Keratinocyte (primary cell): ENCODE results near the gene NDUFS4.

Experiments
- EZH2 ChIP-seq: IDR thresholded peaks from one replicate; pipeline ENCODE4 v1.6.1; 2012; ENCODE audit warnings: inconsistent platforms, mild to moderate bottlenecking, low read length, moderate library complexity
- TF ChIP-seq, protein P1 (sequence below), 3 experiments: IDR thresholded peaks in 1 of 3; conservative IDR thresholded peaks in 1 of 3; optimal IDR thresholded peaks in 1 of 3; 2 replicates in 2 of 3; 3 replicates in 1 of 3; pipeline versions ENCODE3 to v1.5.1; 2011; ENCODE audit warnings: low read length in 3 of 3, mild to moderate bottlenecking in 3 of 3, moderate library complexity in 2 of 3, control low read depth in 1 of 3, inconsistent platforms in 1 of 3; ENCODE audit not compliant: insufficient read depth in 2 of 3; ENCODE audit errors: extremely low read depth in 1 of 3

DNA sequence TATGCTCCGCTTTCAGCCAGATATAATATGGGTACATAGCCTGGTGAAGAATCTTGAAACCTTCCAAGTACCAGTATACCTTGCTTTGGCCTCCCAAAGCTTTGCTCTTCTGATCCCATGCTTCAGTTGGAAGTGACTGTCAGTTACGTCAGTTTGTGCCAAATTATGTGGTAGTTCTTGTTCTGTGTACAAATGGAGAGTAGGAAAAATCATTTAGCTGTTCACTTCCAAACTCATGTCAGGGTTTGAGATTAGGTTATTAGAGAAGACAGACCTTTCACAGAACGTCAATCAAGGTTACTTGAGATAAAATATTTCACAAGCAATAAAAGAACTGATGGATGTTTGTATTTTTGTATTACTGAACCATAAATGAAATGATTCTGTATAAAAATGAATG is 117.2 kb downstream of the NDUFS4 start:
- TF ChIP-seq, protein P1, sequence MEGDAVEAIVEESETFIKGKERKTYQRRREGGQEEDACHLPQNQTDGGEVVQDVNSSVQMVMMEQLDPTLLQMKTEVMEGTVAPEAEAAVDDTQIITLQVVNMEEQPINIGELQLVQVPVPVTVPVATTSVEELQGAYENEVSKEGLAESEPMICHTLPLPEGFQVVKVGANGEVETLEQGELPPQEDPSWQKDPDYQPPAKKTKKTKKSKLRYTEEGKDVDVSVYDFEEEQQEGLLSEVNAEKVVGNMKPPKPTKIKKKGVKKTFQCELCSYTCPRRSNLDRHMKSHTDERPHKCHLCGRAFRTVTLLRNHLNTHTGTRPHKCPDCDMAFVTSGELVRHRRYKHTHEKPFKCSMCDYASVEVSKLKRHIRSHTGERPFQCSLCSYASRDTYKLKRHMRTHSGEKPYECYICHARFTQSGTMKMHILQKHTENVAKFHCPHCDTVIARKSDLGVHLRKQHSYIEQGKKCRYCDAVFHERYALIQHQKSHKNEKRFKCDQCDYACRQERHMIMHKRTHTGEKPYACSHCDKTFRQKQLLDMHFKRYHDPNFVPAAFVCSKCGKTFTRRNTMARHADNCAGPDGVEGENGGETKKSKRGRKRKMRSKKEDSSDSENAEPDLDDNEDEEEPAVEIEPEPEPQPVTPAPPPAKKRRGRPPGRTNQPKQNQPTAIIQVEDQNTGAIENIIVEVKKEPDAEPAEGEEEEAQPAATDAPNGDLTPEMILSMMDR (optimal IDR thresholded peaks at IDR 0.05 in 1 of 3, IDR thresholded peaks at IDR 0.05 in 1 of 3, conservative IDR thresholded peaks at IDR 0.05 in 1 of 3; ENCODE audit: extremely low read depth in 1 of 3, insufficient read depth in 2 of 3, low read length in 3 of 3), result no peak
- no peak for TF ChIP-seq EZH2
